ENCODE measurements around the gene FNIP1. TPM values are rescaled to one million over a fixed set of nuclear protein-coding genes. Genes with fewer than 3 reads are reported as not detected.

FNIP1 gene
- total and polyA plus RNA-seq, 9 of the 15 experiments (the other 6 are each of a cell fraction or from before 2014, with no cell fraction given) = 5.0 to 32.8 (median 18.4) TPM

DNA sequence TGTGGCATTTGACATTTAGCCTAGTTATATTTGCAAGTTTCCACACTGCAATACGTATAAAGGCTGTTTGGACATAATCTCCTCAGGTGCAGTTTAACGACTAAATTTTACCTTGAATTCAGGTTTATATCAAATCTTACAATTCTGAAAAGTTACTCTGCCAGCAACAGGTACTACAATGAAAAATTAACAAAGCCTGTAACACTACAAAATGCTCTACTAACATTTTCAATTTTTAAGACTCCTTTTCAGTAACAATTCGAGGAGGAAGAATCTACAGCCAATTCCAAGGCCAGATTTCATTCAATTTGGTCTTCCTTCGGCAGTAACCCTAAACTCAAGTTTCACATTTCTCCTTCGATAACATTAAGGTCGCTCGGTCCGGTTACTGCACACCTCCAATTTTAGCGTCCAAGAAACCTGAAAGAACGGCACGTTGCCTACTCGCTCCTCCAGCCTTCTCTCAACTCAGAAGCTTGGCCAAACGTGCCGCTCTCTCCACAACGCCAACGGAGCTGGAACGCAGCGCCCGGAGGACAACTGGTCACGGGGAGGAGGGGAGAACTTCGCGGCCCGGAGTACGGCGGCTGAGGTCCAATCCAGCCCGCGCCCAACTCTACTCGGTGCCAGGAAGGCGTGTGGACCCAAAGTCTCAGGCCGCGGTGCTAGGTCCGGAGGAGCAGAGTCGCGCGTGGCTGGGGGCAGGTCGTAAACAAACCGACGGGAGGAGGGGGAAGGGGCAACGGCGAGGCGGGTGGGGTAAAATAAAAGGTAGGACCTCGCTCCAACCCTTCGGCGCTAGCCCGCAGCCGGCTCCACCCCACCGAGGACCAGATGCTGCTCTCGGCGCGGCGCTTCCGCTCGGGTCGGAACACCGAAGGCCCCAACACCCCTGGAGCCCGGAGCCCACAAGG, 681 bp downstream of the FNIP1 start (continued):
- TF ChIP-seq BHLHE40 (IDR thresholded peaks at IDR 0.05; ENCODE audit: low read length) (peak; percentile 66), HMGN3 (IDR thresholded peaks at IDR 0.05; ENCODE audit: borderline replicate concordance, extremely low read depth, insufficient read length, low read depth, low read length) (peak; percentile 17), NR1H2 (CRISPR knock-in tag; IDR thresholded peaks at IDR 0.05) (0 out of 2 replicates have a peak, but pooled peaks have one; percentile 9), ZNF232 (CRISPR knock-in tag; IDR thresholded peaks at IDR 0.05) (no peak), TBP (optimal IDR thresholded peaks at IDR 0.05; ENCODE audit: low read depth, low read length) (peak; percentile 56), MXI1 (IDR thresholded peaks at IDR 0.05; ENCODE audit: low read depth, low read length) (no peak), FOXJ2 (tag; IDR thresholded peaks at IDR 0.05) (no peak), ZFPM2 (CRISPR knock-in tag; IDR thresholded peaks at IDR 0.05) (no peak), HMG20B (CRISPR knock-in tag; IDR thresholded peaks at IDR 0.05) (no peak), RBM34 (IDR thresholded peaks at IDR 0.05; ENCODE audit: borderline replicate concordance, insufficient read depth, low read length) (no peak), CCAR2 (IDR thresholded peaks at IDR 0.05; ENCODE audit: low read depth, low read length) (no peak), FOXK1 (CRISPR knock-in tag; IDR thresholded peaks at IDR 0.05; ENCODE audit: borderline replicate concordance) (no peak), NELFE (IDR thresholded peaks at IDR 0.05; ENCODE audit: insufficient read depth, insufficient read length) (no peak)
- TF ChIP-seq, protein P1, sequence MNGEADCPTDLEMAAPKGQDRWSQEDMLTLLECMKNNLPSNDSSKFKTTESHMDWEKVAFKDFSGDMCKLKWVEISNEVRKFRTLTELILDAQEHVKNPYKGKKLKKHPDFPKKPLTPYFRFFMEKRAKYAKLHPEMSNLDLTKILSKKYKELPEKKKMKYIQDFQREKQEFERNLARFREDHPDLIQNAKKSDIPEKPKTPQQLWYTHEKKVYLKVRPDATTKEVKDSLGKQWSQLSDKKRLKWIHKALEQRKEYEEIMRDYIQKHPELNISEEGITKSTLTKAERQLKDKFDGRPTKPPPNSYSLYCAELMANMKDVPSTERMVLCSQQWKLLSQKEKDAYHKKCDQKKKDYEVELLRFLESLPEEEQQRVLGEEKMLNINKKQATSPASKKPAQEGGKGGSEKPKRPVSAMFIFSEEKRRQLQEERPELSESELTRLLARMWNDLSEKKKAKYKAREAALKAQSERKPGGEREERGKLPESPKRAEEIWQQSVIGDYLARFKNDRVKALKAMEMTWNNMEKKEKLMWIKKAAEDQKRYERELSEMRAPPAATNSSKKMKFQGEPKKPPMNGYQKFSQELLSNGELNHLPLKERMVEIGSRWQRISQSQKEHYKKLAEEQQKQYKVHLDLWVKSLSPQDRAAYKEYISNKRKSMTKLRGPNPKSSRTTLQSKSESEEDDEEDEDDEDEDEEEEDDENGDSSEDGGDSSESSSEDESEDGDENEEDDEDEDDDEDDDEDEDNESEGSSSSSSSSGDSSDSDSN (IDR thresholded peaks at IDR 0.05; ENCODE audit: borderline replicate concordance in 1 of 2, low read depth in 2 of 2, low read length in 2 of 2) = peak; percentile 52 to 95; a peak in 3 of 4 replicates
- TF ChIP-seq, protein P2, sequence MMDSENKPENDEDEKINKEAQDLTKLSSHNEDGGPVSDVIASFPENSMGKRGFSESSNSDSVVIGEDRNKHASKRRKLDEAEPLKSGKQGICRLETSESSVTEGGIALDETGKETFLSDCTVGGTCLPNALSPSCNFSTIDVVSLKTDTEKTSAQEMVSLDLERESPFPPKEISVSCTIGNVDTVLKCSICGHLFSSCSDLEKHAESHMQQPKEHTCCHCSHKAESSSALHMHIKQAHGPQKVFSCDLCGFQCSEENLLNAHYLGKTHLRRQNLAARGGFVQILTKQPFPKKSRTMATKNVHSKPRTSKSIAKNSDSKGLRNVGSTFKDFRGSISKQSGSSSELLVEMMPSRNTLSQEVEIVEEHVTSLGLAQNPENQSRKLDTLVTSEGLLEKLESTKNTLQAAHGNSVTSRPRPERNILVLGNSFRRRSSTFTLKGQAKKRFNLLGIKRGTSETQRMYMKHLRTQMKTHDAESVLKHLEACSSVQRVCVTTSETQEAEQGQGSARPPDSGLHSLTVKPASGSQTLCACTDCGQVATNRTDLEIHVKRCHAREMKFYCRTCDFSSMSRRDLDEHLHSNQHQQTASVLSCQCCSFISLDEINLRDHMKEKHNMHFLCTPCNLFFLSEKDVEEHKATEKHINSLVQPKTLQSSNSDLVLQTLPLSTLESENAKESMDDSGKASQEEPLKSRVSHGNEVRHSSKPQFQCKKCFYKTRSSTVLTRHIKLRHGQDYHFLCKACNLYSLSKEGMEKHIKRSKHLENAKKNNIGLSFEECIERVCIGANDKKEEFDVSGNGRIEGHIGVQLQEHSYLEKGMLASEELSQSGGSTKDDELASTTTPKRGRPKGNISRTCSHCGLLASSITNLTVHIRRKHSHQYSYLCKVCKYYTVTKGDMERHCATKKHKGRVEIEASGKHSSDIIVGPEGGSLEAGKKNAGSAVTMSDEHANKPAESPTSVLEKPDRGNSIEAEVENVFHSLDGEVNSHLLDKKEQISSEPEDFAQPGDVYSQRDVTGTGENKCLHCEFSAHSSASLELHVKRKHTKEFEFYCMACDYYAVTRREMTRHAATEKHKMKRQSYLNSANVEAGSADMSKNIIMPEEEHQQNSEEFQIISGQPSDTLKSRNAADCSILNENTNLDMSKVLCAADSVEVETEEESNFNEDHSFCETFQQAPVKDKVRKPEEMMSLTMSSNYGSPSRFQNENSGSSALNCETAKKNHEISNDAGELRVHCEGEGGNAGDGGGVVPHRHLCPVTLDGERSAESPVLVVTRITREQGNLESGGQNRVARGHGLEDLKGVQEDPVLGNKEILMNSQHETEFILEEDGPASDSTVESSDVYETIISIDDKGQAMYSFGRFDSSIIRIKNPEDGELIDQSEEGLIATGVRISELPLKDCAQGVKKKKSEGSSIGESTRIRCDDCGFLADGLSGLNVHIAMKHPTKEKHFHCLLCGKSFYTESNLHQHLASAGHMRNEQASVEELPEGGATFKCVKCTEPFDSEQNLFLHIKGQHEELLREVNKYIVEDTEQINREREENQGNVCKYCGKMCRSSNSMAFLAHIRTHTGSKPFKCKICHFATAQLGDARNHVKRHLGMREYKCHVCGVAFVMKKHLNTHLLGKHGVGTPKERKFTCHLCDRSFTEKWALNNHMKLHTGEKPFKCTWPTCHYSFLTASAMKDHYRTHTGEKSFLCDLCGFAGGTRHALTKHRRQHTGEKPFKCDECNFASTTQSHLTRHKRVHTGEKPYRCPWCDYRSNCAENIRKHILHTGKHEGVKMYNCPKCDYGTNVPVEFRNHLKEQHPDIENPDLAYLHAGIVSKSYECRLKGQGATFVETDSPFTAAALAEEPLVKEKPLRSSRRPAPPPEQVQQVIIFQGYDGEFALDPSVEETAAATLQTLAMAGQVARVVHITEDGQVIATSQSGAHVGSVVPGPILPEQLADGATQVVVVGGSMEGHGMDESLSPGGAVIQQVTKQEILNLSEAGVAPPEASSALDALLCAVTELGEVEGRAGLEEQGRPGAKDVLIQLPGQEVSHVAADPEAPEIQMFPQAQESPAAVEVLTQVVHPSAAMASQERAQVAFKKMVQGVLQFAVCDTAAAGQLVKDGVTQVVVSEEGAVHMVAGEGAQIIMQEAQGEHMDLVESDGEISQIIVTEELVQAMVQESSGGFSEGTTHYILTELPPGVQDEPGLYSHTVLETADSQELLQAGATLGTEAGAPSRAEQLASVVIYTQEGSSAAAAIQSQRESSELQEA (IDR thresholded peaks at IDR 0.05; ENCODE audit: low read depth) = no peak
- TF ChIP-seq, protein P3, sequence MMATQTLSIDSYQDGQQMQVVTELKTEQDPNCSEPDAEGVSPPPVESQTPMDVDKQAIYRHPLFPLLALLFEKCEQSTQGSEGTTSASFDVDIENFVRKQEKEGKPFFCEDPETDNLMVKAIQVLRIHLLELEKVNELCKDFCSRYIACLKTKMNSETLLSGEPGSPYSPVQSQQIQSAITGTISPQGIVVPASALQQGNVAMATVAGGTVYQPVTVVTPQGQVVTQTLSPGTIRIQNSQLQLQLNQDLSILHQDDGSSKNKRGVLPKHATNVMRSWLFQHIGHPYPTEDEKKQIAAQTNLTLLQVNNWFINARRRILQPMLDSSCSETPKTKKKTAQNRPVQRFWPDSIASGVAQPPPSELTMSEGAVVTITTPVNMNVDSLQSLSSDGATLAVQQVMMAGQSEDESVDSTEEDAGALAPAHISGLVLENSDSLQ (IDR thresholded peaks at IDR 0.05) = no peak

Data from K562 (cell line).